Right lobe of liver (tissue), 6 donors: ENCODE measurements around the gene GDF3. TPM values are rescaled to one million over a fixed set of nuclear protein-coding genes. Genes with fewer than 3 reads are reported as not detected.
"Not testable (repeated sequence)": the region's sequence is repeated elsewhere in the genome, so short reads cannot be mapped to it uniquely, and the experiment has no call there.

Experiments
- ATAC-seq, 4 donors: fragments of 200-7000 bp; cut with Tn5 transposase; one replicate each; pipeline ENCODE4 v1.9.1; 2020; ENCODE audit warnings: mild to moderate bottlenecking in 4 of 4, moderate library complexity in 4 of 4
- DNase-seq, 3 donors: peaks; one replicate each; pipeline ENCODE4 v3.0.0-alpha.2; 2020
- H3K27ac ChIP-seq, 3 donors: fragments of 200-600 bp; one replicate each; pipeline ENCODE4 v1.8.0; 2022
- H3K27me3 ChIP-seq, 2 donors: fragments of 200-600 bp; one replicate each; pipeline ENCODE4 v1.8.0; 2022
- H3K36me3 ChIP-seq, 4 donors: fragments of 200-600 bp; sonication (generic) in 1 of 4; one replicate each; pipeline versions ENCODE4 v1.5.1 to v1.8.0; 2017 to 2022; ENCODE audit warnings: control low read depth in 1 of 4
- H3K4me1 ChIP-seq, 4 donors: fragments of 200-600 bp; sonication (generic) in 1 of 4; one replicate each; pipeline versions ENCODE4 v1.5.1 to v1.8.0; 2017 to 2022; ENCODE audit warnings: control low read depth in 1 of 4
- H3K4me3 ChIP-seq, 3 donors: fragments of 200-600 bp; one replicate each; pipeline ENCODE4 v1.8.0; 2022
- H3K9me3 ChIP-seq, 4 donors: fragments of 200-600 bp; sonication (generic) in 1 of 4; one replicate each; pipeline versions ENCODE4 v1.5.1 to v1.8.0; 2017 to 2022; ENCODE audit warnings: control low read depth in 1 of 4
- POLR2A ChIP-seq: fragments of 450-650 bp; IDR thresholded peaks from one replicate; pipeline ENCODE4 v1.6.1; 2017; ENCODE audit warnings: antibody characterized with exemption, mild to moderate bottlenecking
- WGBS: methylation state at CpG from one replicate; pipeline ENCODE4 v1.1.6; 2018; ENCODE audit warnings: low coverage, low lambda C conversion rate; ENCODE audit not compliant: insufficient coverage; ENCODE audit errors: missing lambda C conversion rate; 5-methylcytosine and 5-hydroxymethylcytosine counted together
- intact Hi-C, 2 donors: fragments of 100-400 bp; cut with DNase I; formaldehyde crosslinking; loops; one replicate each; pipeline versions ENCODE4 v1.11.2 to v1.14.1; 2022
- total RNA-seq, 6 experiments: library from RNA; depleted of rRNA in 2 of 6; stranded (reverse); fragments of >200 nt in 2 of 6; fragmentation: NEBNext Ultra II Directional in 3 of 6; extraction: Animal tissue kit (Norgen Biotek cat#: 25700) in 3 of 6; gene quantifications; one replicate each; pipeline versions ENCODE4 v1.1.0 to v1.2.4, GENCODE V29; 2016 to 2023
- TF ChIP-seq, protein P1 (sequence below), 4 donors: fragments of 200-600 bp in 3 of 4; fragments of 450-650 bp in 1 of 4; IDR thresholded peaks; one replicate each; pipeline versions ENCODE4 v1.5.1 to v1.8.0; 2016 to 2022; ENCODE audit warnings: antibody characterized with exemption in 4 of 4, mild to moderate bottlenecking in 2 of 4
- donor health status: DM: no; HTN: yes; CAD: no.
- donor health status: DM: no; HTN: no; CAD: no.
- donor health status: DM: no; HTN: no; CAD: no.
- donor health status: DM: no; HTN: yes; CAD: no.
- donor health status: DM: no; HTN: yes; CAD: no.

Gene GDF3
- total RNA-seq, 6 experiments from 2014 or later: not detected

DNA sequence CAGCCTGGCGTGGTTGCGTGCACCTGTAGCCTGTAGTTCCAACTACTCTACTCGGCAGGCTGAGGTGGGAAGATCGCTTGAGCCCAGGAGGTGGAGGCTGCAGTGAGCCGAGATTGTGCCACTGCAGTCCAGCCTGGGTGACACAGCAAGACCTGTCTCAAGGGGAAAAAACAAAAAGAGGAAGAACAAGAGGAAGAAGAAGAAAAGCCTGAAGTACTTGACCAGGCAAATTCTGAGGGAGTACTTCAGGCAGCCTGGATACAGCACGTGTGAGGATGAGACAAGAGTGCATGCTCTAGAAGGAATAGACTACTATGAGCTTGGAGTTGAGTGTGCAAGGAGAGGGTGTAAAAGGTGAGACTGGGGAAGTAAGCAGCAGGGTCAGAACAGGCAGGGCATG, 1.8 kb downstream of the GDF3 start:
- no peaks in the 10 kb centered on the region for H3K9me3 ChIP-seq
- H3K27ac ChIP-seq: no peak overlapping the region
- peak in 1 of 4 donors; percentile 25 for ATAC-seq
- WGBS: 79% methylated on average over 6 of the region's 6 CpGs
- H3K27me3 ChIP-seq: no peaks in the 10 kb centered on the region
- TF ChIP-seq POLR2A: no peak
- TF ChIP-seq, protein P1, sequence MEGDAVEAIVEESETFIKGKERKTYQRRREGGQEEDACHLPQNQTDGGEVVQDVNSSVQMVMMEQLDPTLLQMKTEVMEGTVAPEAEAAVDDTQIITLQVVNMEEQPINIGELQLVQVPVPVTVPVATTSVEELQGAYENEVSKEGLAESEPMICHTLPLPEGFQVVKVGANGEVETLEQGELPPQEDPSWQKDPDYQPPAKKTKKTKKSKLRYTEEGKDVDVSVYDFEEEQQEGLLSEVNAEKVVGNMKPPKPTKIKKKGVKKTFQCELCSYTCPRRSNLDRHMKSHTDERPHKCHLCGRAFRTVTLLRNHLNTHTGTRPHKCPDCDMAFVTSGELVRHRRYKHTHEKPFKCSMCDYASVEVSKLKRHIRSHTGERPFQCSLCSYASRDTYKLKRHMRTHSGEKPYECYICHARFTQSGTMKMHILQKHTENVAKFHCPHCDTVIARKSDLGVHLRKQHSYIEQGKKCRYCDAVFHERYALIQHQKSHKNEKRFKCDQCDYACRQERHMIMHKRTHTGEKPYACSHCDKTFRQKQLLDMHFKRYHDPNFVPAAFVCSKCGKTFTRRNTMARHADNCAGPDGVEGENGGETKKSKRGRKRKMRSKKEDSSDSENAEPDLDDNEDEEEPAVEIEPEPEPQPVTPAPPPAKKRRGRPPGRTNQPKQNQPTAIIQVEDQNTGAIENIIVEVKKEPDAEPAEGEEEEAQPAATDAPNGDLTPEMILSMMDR (IDR thresholded peaks at IDR 0.05): no peak
- intact Hi-C loops: no loop called here
- H3K4me1 ChIP-seq: no peaks in the 10 kb centered on the region
- DNase-seq: no peak
- H3K4me3 ChIP-seq: no peak overlapping the region
- H3K36me3 ChIP-seq: no peaks in the 10 kb centered on the region

DNA sequence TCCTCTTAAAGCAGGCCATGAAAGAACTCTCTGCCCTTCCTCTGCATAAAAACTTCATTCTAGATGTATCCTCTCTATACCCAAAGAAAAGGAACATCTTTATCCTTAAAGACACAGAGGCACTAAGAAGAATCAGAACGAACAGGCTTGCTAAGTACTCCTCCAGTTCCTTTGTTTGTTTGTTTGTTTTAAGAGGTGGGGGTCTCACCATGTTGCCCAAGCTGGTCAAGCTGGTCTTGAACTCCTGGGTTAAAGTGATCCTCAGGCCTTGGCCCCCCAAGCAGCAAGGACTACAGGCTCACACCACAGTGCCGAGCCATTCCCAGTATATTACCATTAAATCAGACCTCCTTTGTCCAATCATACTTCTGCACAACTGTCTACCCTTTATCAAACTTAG, 14.0 kb downstream of the GDF3 start:
- Histone ChIP-seq H3K27me3 (no peaks in the 10 kb centered on the region), H3K4me1 (no peaks in the 10 kb centered on the region), H3K4me3 (no peak overlapping the region), H3K36me3 (no peaks in the 10 kb centered on the region), H3K9me3 (no peaks in the 10 kb centered on the region), H3K27ac (no peak overlapping the region)
- TF ChIP-seq, protein P1 (IDR thresholded peaks at IDR 0.05): no peak
- no peak for TF ChIP-seq POLR2A
- intact Hi-C loops: no loop called here
- 41% methylated on average over 2 of the region's 2 CpGs for WGBS
- DNase-seq: no peak
- ATAC-seq: no peak

DNA sequence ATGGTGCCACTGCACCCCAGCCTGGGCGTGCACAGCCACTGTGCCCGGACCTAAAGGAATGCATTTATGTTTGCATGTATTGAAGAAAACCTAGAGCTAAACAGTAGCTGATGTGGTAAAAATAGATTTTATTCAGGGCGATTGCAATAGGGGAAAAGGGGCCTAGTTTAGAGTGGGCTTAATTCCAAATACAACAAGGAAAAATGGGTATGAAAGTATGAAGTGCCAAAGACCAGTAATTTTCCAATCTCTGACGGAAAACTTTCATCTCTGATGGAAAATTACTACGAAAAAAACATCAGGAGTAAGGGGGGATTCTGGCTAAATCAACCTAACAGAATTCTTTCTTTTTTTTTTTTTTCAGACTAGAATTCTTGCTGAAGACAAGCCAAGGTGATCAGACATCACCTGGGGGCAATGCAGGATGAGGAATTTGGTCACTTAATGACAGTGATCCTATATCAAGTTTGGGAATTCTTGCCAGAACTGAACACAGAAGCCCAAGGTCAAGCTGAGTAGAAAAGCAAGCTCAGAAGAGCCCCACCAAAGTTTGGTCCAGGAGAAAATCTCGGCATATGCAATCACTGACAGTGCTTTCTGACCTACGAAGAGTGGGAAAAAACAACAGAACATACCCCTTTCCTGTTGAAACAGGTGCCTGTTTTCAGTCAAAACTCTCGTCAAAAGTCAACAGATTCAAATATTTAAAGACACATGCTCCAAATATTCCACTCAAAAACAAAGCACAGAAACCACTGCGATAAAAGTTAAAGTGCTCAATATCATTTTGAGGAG, 16.1 kb downstream of the GDF3 start:
- intact Hi-C loops: loop anchor here in 1 of 2 donors (10.0 kb wide), 1 partner anchor 125 kb away; no protein-coding TSS in a partner anchor
- H3K9me3 ChIP-seq: no peaks in the 10 kb centered on the region
- no peaks in the 10 kb centered on the region for H3K4me1 ChIP-seq
- no peak overlapping the region for H3K27ac ChIP-seq
- no peak for DNase-seq
- no peak overlapping the region for H3K4me3 ChIP-seq
- TF ChIP-seq POLR2A: no peak
- H3K27me3 ChIP-seq: no peaks in the 10 kb centered on the region
- WGBS: 37% methylated on average over 9 of the region's 9 CpGs
- no peaks in the 10 kb centered on the region for H3K36me3 ChIP-seq
- no peak for ATAC-seq

DNA sequence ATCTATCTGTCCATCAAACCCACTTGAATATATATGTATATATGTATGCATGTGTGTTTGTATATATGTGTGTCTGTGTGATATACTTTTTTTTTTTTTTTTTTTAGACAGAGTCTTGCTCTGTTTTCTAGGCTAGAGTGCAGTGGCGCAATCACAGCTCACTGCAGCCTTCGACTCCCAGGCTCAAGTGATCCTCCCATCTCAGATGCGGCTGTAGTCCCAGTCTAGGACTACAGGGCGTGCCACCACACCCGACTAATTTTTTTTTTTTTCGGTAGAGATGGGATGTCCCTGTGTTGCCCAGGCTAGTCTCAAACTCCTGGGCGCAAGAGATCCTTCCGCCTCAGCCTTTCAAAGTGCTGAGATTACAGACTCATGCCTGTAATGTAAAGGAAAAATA, 16.8 kb downstream of the GDF3 start:
- TF ChIP-seq, protein P1 (IDR thresholded peaks at IDR 0.05): no peak
- TF ChIP-seq POLR2A: no peak
- Histone ChIP-seq H3K9me3 (no peaks in the 10 kb centered on the region), H3K4me3 (no peak overlapping the region), H3K27ac (no peak overlapping the region), H3K27me3 (no peaks in the 10 kb centered on the region), H3K4me1 (no peaks in the 10 kb centered on the region), H3K36me3 (no peaks in the 10 kb centered on the region)
- DNase-seq (no peak), ATAC-seq (no peak)
- 55% methylated on average over 8 of the region's 8 CpGs for WGBS
- intact Hi-C loops: loop anchor here in 1 of 2 donors (10.0 kb wide), 1 partner anchor 126 kb away; no protein-coding TSS in a partner anchor

DNA sequence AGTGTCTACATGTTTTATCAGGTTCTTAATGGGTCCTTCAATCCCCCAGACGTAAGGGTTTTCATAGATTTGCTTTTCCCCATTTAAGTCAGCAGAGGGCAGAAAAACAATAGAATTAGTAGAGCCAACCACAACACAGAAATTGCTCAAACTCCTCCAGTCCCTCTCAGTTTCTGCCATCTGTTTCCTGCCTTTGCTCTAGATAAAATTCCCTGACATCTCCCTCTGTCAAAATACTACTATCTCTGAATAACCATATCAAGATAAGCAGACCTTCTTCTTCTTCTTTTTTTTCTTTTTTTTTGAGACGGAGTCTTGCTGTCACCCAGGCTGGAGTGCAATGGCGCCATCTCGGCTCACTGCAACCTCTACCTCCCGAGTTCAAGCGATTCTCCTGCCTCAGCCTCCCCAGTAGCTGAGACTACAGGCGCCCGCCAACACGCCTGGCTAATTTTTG, 18.1 kb downstream of the GDF3 start:
- not testable (repeated sequence) for H3K36me3 ChIP-seq, H3K27me3 ChIP-seq, H3K27ac ChIP-seq, DNase-seq, H3K4me3 ChIP-seq, H3K9me3 ChIP-seq, H3K4me1 ChIP-seq
- intact Hi-C loops: loop anchor here in 1 of 2 donors (10.0 kb wide), 1 partner anchor 127 kb away; no protein-coding TSS in a partner anchor
- ATAC-seq: peak; percentile 49 to 68 (median 59)
- 14% methylated on average over 5 of the region's 9 CpGs for WGBS
- TF ChIP-seq, protein P1 (IDR thresholded peaks at IDR 0.05): peak; percentile 31 to 43 (median 35)

DNA sequence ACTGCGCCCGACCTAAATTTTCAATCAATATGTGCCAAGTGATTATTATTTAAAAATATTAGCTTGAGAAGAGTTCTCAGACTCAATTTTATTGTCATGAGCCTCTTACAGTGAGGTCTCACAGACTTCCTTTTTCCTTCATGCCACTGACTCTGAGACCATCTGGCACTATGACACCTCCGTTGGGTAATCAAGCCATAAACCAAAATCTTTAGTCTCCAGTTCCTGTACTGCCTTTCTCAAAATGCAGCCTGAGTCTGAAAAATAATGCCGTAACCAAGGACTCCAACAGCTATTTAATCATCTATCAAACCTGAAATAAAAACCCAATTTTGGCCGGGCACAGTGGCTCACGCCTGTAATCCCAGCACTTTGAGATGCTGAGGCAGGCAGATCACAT, 20.1 kb downstream of the GDF3 start:
- H3K4me1 ChIP-seq, H3K4me3 ChIP-seq, H3K9me3 ChIP-seq, DNase-seq, H3K36me3 ChIP-seq, H3K27ac ChIP-seq, ATAC-seq, H3K27me3 ChIP-seq: not testable (repeated sequence)
- intact Hi-C loops: loop anchor here in 1 of 2 donors (10.0 kb wide), 1 partner anchor 129 kb away; no protein-coding TSS in a partner anchor
- WGBS: 37% methylated on average over 6 of the region's 6 CpGs
